Body of pancreas (tissue), 4 donors: Measurements from ENCODE around the gene FRMPD3. TPM values are rescaled to one million over a fixed set of nuclear protein-coding genes. Genes with fewer than 3 reads are reported as not detected.

Experiments
- ATAC-seq: fragments of 150-250 bp; one replicate; pipeline ENCODE4 v1.9.1; 2016
- DNase-seq, 4 donors: peaks; one replicate each; pipeline ENCODE4 v3.0.0-alpha.2; 2019
- H3K27ac ChIP-seq, 4 donors: fragments of 200-600 bp; sonication (generic); 1 replicate in 3 of 4; 2 replicates in 1 of 4; pipeline versions ENCODE4 v1.5.1 to v1.6.1; 2016 to 2019; ENCODE audit warnings: mild to moderate bottlenecking in 1 of 4, mixed read lengths in 1 of 4, moderate library complexity in 1 of 4
- H3K27me3 ChIP-seq, 2 donors: fragments of 200-600 bp; sonication (generic); one replicate each; pipeline ENCODE4 v1.6.0; 2016; ENCODE audit warnings: mild to moderate bottlenecking in 1 of 2
- H3K36me3 ChIP-seq, 2 donors: fragments of 200-600 bp; sonication (generic); replicated peaks in 1 of 2; 2 replicates each; pipeline ENCODE4 v1.5.1; 2016; ENCODE audit warnings: low read depth in 2 of 2; ENCODE audit not compliant: insufficient read depth in 1 of 2
- H3K4me1 ChIP-seq: fragments of 200-600 bp; sonication (generic); one replicate; pipeline ENCODE4 v1.6.0; 2016
- H3K4me3 ChIP-seq, 2 donors: fragments of 200-600 bp; sonication (generic); 1 replicate in 1 of 2; 2 replicates in 1 of 2; pipeline ENCODE4 v1.5.1; 2016 to 2019
- H3K9me3 ChIP-seq, 3 donors: fragments of 200-600 bp; sonication (generic); 1 replicate in 2 of 3; 2 replicates in 1 of 3; pipeline ENCODE4 v1.5.1; 2016
- CTCF ChIP-seq, 7 experiments: fragments of 450-650 bp in 4 of 7; fragments of 200-600 bp in 3 of 7; sonication (generic) in 3 of 7; IDR thresholded peaks; one replicate each; pipeline ENCODE4 v1.5.1; 2016 to 2019; ENCODE audit warnings: antibody characterized with exemption in 7 of 7
- POLR2A ChIP-seq, 3 donors: fragments of 450-650 bp; IDR thresholded peaks; one replicate each; pipeline ENCODE4 v1.6.1; 2016; ENCODE audit warnings: antibody characterized with exemption in 3 of 3, mild to moderate bottlenecking in 2 of 3
- WGBS, 2 donors: methylation state at CpG; one replicate each; pipeline ENCODE4 v1.1.5; 2017; 5-methylcytosine and 5-hydroxymethylcytosine counted together
- intact Hi-C: fragments of 100-400 bp; cut with DNase I; formaldehyde crosslinking; loops from one replicate; pipeline ENCODE4 v1.15.1; 2023
- total RNA-seq, 2 donors: library from RNA; depleted of rRNA; stranded (reverse); fragments of >200 nt; gene quantifications; one replicate each; pipeline ENCODE4 v1.1.0, GENCODE V29; 2016

The FRMPD3 gene
- under 1 TPM in 1 of 2 donors, not detected in 1; 0.26 TPM for total RNA-seq

GRCh38 chrX:107448998-107449835, at the start of gene FRMPD3:
Gene FRMPD3, plus strand, starts transcription at chrX:107449652. Its CDS starts 76,937 bp downstream, at chrX:107526589.
- intact Hi-C loops, result no loop called here
- peak in 1 of 4 donors; percentile 10 for DNase-seq
- Histone ChIP-seq H3K9me3 (no peaks in the 10 kb centered on the region), H3K4me3 (no peak within 1 kb of the TSS), H3K27ac (no peak within 1 kb of the TSS), H3K4me1 (peaks cover 3% of the 10 kb centered on the region), H3K36me3 (no peaks in the 10 kb centered on the region), H3K27me3 (no peaks in the 10 kb centered on the region)
- 0% methylated on average over 4 to 36 of the region's 69 CpGs for WGBS, 2 donors
- TF ChIP-seq CTCF (IDR thresholded peaks at IDR 0.05) (peak in 1 of 7 experiments; percentile 14), POLR2A (IDR thresholded peaks at IDR 0.05) (no peak)
- ATAC-seq, result peak; percentile 15

DNA sequence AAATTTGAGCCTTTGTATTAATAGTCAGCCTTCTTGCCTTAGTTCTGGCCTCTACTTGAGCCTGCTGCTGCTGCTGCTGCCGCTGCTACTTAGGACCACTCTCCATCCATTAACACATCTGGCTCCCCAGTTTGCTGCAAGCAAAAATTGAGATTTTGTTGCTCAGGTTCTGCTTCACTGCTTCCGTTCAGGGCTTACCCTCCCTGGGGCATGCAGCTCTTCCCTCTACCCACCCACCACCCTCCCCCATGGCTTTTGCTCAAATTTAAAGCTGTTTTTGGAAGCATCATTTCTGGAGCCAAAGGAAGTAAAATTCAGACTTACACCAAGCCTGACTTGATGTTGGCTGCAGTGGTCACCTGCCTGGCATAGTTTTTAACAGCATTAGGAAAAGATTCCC, 28.9 kb upstream of the FRMPD3 start:
- H3K9me3 ChIP-seq, result no peaks in the 10 kb centered on the region
- H3K27me3 ChIP-seq, result no peaks in the 10 kb centered on the region
- TF ChIP-seq CTCF (IDR thresholded peaks at IDR 0.05), result no peak
- TF ChIP-seq POLR2A (IDR thresholded peaks at IDR 0.05), result no peak
- H3K36me3 ChIP-seq, result no peaks in the 10 kb centered on the region
- H3K4me1 ChIP-seq, result no peaks in the 10 kb centered on the region
- H3K4me3 ChIP-seq, result no peak overlapping the region
- WGBS, 2 donors, result 52 to 64% methylated on average over 2 of the region's 2 CpGs
- DNase-seq (no peak), ATAC-seq (no peak)
- intact Hi-C loops, result no loop called here
- H3K27ac ChIP-seq, result no peak overlapping the region

- ATAC-seq (no peak), DNase-seq (no peak)
- Histone ChIP-seq H3K27ac (no peak overlapping the region), H3K27me3 (no peaks in the 10 kb centered on the region), H3K9me3 (no peaks in the 10 kb centered on the region), H3K4me1 (no peaks in the 10 kb centered on the region), H3K36me3 (no peaks in the 10 kb centered on the region), H3K4me3 (no peak overlapping the region)
- intact Hi-C loops, result no loop called here
- no peak for TF ChIP-seq CTCF (IDR thresholded peaks at IDR 0.05)
- no peak for TF ChIP-seq POLR2A (IDR thresholded peaks at IDR 0.05)
- 41 to 57% methylated on average over 3 of the region's 3 CpGs for WGBS, 2 donors
Measured at GRCh38 chrX:107421337-107421861, 28.1 kb upstream of the FRMPD3 start.

- intact Hi-C loops, result no loop called here
- TF ChIP-seq CTCF (IDR thresholded peaks at IDR 0.05), result peak in 6 of 7 experiments; percentile 10 to 41 (median 36)
- TF ChIP-seq POLR2A (IDR thresholded peaks at IDR 0.05), result no peak
- Histone ChIP-seq H3K4me1 (no peaks in the 10 kb centered on the region), H3K27me3 (no peaks in the 10 kb centered on the region), H3K9me3 (no peaks in the 10 kb centered on the region), H3K4me3 (no peak overlapping the region), H3K27ac (no peak overlapping the region), H3K36me3 (no peaks in the 10 kb centered on the region)
- DNase-seq (peak; percentile 57 to 76 (median 69)), ATAC-seq (no peak)
- 10 to 21% methylated on average over 2 to 6 of the region's 6 CpGs for WGBS, 2 donors
Measured at GRCh38 chrX:107429090-107429489, 20.4 kb upstream of the FRMPD3 start.
